Measurements from ENCODE around the gene SYCN. TPM values are rescaled to one million over a fixed set of nuclear protein-coding genes. Genes with fewer than 3 reads are reported as not detected.

The SYCN gene
- total and polyA plus RNA-seq, 12 donors, result 0.55 TPM; not detected in 11

DNA sequence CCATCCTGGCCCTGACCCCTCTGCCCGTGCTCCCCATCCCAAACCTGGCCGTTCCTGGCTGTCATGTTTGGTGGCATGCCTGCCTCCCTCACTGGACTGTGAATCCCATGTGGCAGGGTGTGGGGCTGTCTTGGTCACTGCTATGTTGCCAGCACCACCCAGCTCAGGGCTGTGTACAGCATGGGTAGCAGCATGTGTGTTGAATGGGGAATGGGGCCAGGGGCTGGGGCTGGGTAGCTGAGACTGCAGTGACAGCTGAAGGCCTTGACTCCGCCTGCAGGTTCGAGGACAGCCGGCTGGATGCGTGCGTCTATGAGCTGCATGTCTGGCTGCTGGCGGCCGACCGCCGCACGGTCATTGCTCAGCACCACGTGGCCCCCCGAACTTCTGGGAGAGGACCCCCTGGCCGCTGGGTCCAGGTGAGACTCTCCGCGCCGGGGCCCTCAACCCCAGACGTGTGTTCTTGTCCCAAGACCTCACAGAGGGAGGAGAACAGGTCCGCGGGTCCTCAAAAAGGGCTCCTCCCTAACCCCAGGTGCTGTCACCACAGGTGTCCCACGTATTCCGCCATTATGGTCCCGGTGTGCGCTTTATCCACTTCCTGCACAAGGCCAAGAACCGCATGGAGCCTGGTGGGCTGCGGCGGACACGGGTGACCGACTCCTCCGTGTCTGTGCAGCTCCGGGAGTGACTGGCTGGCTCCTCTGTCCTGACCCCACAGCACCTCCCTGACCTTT lies 3.8 kb downstream of the SYCN start:
- TF ChIP-seq, protein P1, sequence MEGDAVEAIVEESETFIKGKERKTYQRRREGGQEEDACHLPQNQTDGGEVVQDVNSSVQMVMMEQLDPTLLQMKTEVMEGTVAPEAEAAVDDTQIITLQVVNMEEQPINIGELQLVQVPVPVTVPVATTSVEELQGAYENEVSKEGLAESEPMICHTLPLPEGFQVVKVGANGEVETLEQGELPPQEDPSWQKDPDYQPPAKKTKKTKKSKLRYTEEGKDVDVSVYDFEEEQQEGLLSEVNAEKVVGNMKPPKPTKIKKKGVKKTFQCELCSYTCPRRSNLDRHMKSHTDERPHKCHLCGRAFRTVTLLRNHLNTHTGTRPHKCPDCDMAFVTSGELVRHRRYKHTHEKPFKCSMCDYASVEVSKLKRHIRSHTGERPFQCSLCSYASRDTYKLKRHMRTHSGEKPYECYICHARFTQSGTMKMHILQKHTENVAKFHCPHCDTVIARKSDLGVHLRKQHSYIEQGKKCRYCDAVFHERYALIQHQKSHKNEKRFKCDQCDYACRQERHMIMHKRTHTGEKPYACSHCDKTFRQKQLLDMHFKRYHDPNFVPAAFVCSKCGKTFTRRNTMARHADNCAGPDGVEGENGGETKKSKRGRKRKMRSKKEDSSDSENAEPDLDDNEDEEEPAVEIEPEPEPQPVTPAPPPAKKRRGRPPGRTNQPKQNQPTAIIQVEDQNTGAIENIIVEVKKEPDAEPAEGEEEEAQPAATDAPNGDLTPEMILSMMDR (IDR thresholded peaks at IDR 0.05), result no peak
- 86 to 87% methylated on average over 32 of the region's 32 CpGs for WGBS, 2 donors
- Histone ChIP-seq H3K9me3 (no peaks in the 10 kb centered on the region), H3K36me3 (no peaks in the 10 kb centered on the region), H3K27ac (no peak overlapping the region), H3K4me3 (no peak overlapping the region), H3K4me1 (peaks cover 0 to 5% (median 0%) of the 10 kb centered on the region in 9 donors), H3K27me3 (peaks cover 19 to 100% (median 99%) of the 10 kb centered on the region in 7 donors)
- DNase-seq (no peak), ATAC-seq (peak in 1 of 8 donors; percentile 12)
- intact Hi-C loops (cut with DNase I), result no loop called here

DNA sequence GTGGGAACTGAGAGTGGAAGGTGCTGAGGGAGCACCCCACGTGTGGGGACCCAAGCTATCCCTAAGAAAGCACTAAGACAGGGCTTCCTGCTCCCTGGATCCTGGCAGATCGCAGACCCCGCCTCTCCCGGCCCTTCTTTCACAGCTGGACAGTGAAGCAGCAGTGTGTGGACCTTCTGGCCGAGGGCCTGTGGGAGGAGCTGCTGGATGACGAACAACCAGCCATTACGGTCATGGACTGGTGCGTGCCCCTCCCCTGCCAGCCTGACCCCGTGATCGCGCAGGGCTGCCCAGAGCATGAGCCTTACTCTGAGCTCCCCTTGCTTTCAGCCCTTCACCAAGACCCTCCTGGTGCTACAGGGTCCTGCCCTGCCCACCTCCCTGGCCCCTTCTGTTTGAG lies 5.0 kb downstream of the SYCN start:
- Histone ChIP-seq H3K27me3 (peaks cover 15 to 99% (median 97%) of the 10 kb centered on the region in 7 donors), H3K27ac (no peak overlapping the region), H3K36me3 (no peaks in the 10 kb centered on the region), H3K9me3 (no peaks in the 10 kb centered on the region), H3K4me3 (no peak overlapping the region), H3K4me1 (peaks cover 0 to 5% (median 0%) of the 10 kb centered on the region in 9 donors)
- TF ChIP-seq, protein P1 (IDR thresholded peaks at IDR 0.05), result no peak
- DNase-seq (no peak), ATAC-seq (peak in 3 of 8 donors; percentile 52 to 58 (median 56))
- 30% methylated on average over 11 of the region's 11 CpGs for WGBS, 2 donors
- intact Hi-C loops (cut with DNase I), result loop anchor here in 3 of 10 donors (10.0 kb wide), 2 partner anchors 84 to 126 kb away; partner anchors contain the start of gene LRFN1 (in 2 of the 3)

DNA sequence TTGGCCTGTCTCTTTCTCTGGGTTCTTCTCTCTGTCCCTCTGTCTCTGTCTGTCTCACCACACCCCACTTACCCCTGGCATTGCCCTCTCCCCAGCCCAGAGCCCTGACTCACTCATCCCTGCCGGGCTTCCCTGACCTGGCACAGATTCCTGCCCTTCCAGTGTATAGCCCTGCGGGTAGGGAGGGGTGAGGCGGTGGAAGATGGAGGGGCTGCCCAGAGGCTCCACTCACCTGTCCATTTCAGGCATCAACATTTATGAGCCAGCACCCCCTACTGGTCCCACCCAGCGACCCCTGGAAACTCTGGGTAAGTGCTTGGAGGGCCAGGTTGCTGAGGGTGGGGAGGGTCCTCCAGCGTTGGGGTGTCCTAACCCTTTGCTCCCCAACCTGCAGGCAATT lies 6.3 kb downstream of the SYCN start:
- DNase-seq, result no peak
- no peak overlapping the region for H3K27ac ChIP-seq
- peaks cover 0 to 5% (median 0%) of the 10 kb centered on the region in 9 donors for H3K4me1 ChIP-seq
- peaks cover 11 to 98% (median 93%) of the 10 kb centered on the region in 7 donors for H3K27me3 ChIP-seq
- H3K9me3 ChIP-seq, result no peaks in the 10 kb centered on the region
- intact Hi-C loops (cut with DNase I), result loop anchor here in 3 of 10 donors (10.0 kb wide), 2 partner anchors 83 to 127 kb away; partner anchors contain the start of gene LRFN1 (in 2 of the 3)
- H3K36me3 ChIP-seq, result no peaks in the 10 kb centered on the region
- WGBS, 2 donors, result 51 to 56% methylated on average over 5 of the region's 5 CpGs
- no peak for ATAC-seq
- no peak overlapping the region for H3K4me3 ChIP-seq
- TF ChIP-seq, protein P1 (IDR thresholded peaks at IDR 0.05), result peak in 1 of 9 donors; percentile 6

DNA sequence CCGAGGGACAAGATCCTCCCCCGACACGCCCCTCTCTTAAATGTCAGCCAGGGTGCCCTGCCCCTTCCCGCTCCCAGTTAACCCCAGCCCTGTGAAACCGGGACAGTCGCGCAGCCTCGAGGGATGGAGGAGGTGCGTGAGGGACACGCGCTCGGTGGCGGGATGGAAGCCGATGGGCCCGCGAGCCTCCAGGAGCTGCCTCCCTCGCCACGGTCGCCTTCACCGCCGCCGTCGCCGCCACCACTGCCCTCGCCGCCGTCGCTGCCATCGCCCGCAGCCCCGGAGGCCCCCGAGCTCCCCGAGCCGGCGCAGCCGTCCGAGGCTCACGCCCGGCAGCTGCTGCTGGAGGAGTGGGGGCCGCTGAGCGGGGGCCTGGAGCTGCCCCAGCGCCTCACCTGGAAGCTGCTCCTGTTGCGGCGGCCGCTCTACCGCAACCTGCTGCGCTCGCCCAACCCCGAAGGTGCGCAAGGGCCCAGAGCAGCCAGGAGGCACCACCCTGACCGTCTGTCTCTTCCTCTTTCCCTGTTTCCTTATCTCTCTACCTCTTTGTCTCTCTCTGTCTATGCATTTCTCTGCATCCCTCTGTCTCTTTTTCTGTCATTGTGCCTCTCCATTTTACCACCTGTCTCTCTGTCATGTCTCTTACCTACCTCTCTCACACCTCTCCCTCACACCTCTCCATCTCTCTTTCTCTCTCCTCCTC lies 7.1 kb downstream of the SYCN start, which contains the start of gene NCCRP1:
Gene NCCRP1 (plus strand): TSS at position 105 of the 703 bp plus-strand sequence. CDS start 19 bp downstream, at position 124.
- Histone ChIP-seq H3K4me1 (peaks cover 0 to 5% (median 0%) of the 10 kb centered on the region in 9 donors), H3K4me3 (no peak within 1 kb of the TSS), H3K36me3 (no peaks in the 10 kb centered on the region), H3K27me3 (peaks cover 11 to 96% (median 93%) of the 10 kb centered on the region in 7 donors), H3K9me3 (no peaks in the 10 kb centered on the region), H3K27ac (no peak within 1 kb of the TSS)
- TF ChIP-seq, protein P1 (IDR thresholded peaks at IDR 0.05), result no peak
- intact Hi-C loops (cut with DNase I), result loop anchor here in 3 of 10 donors (10.0 kb wide), 2 partner anchors 82 to 128 kb away; partner anchors contain the start of gene LRFN1 (in 2 of the 3)
- DNase-seq, result no peak
- no peak for ATAC-seq
- 2% methylated on average over 47 to 51 of the region's 51 CpGs for WGBS, 2 donors
